Osteoblast (primary cell): ENCODE results near the gene SERINC5. TPM values are rescaled to one million over a fixed set of nuclear protein-coding genes. Genes with fewer than 3 reads are reported as not detected.

Experiments
- DNase-seq: peaks from one replicate; pipeline ENCODE4 v3.0.0; 2011; ENCODE audit warnings: low spot score, mixed read lengths; ENCODE audit not compliant: insufficient read length; ENCODE audit errors: missing footprints
- H2AFZ ChIP-seq: 2 replicates; pipeline ENCODE4 v1.6.0; 2011; ENCODE audit warnings: mild to moderate bottlenecking, low read length
- H3K27ac ChIP-seq: 2 replicates; pipeline ENCODE4 v1.5.1; 2011; ENCODE audit warnings: mild to moderate bottlenecking, low read depth, low read length, moderate library complexity
- H3K27me3 ChIP-seq: 2 replicates; pipeline ENCODE4 v1.6.0; 2012; ENCODE audit warnings: mild to moderate bottlenecking, control low read depth, inconsistent platforms, low read length, moderate library complexity; ENCODE audit not compliant: insufficient read depth
- H3K36me3 ChIP-seq: 2 replicates; pipeline ENCODE4 v1.5.1; 2011; ENCODE audit warnings: mild to moderate bottlenecking, low read length, control low read depth, moderate library complexity; ENCODE audit not compliant: insufficient read depth
- H3K4me1 ChIP-seq: 2 replicates; pipeline ENCODE4 v1.5.1; 2011; ENCODE audit warnings: mild to moderate bottlenecking, low read length, control low read depth, moderate library complexity; ENCODE audit not compliant: insufficient read depth
- H3K4me2 ChIP-seq: 2 replicates; pipeline ENCODE4 v1.6.0; 2011; ENCODE audit warnings: mild to moderate bottlenecking, low read length; ENCODE audit not compliant: insufficient read depth
- H3K4me3 ChIP-seq: fragments of 200-600 bp; sonication (generic); 3 replicates; pipeline ENCODE4 v1.5.1; 2012; ENCODE audit warnings: mild to moderate bottlenecking, low read length, inconsistent platforms; ENCODE audit not compliant: insufficient read depth
- H3K79me2 ChIP-seq: 2 replicates; pipeline ENCODE4 v1.6.0; 2012; ENCODE audit warnings: mild to moderate bottlenecking, low read length, control low read depth, inconsistent platforms; ENCODE audit not compliant: insufficient read depth
- H3K9me3 ChIP-seq: 2 replicates; pipeline ENCODE4 v1.5.1; 2011; ENCODE audit warnings: low read depth, low read length, control low read depth
- H4K20me1 ChIP-seq: 2 replicates; pipeline ENCODE4 v1.6.0; 2012; ENCODE audit warnings: mild to moderate bottlenecking, low read length, control low read depth; ENCODE audit not compliant: insufficient read depth
- total RNA-seq: library from RNA; depleted of rRNA; stranded (reverse); fragments of >200 nt; gene quantifications from 2 replicates; pipeline ENCODE4 v1.2.3, GENCODE V29; 2012
- TF ChIP-seq, protein P1 (sequence below): IDR thresholded peaks from 2 replicates; pipeline ENCODE4 v1.5.1; 2011; ENCODE audit warnings: mild to moderate bottlenecking, low read depth, low read length, moderate library complexity; ENCODE audit errors: extremely low read depth

Gene SERINC5
- total RNA-seq, 1 donor = 96.3 TPM

DNA sequence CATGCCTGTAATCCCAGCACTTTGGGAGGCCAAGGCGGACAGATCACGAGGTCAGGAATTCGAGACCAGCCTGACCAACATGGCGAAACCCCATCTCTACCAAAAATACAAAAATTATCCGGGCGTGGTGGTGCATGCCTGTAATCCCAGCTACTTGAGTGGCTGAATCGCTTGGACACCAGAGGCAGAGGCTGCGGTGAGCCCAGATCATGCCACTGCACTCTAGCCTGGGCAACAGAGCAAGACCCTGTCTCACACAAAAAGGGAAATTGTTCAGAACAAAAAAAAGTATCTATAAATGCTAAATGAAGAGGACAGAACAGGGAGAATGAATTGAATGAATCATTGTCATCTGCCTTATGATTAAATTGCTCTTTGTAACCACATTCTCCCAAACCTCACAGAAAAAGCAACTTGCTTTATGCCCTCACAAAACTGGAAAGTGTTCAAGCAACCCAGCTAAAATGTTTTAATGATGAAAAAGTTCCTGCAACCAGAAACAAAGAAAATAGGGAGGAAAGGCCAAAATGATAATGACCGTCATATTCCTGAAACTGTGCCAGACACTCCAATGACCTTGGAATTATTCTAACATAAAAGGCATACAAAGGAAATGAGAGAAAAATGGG lies 83.7 kb downstream of the SERINC5 start:
- Histone ChIP-seq H2AFZ (no peak overlapping the region), H3K79me2 (no peaks in the 10 kb centered on the region), H3K9me3 (no peaks in the 10 kb centered on the region), H4K20me1 (no peaks in the 10 kb centered on the region), H3K4me1 (peaks cover 15% of the 10 kb centered on the region), H3K27ac (peak overlapping the region; percentile 63), H3K27me3 (no peaks in the 10 kb centered on the region), H3K4me2 (peak overlapping the region; percentile 47), H3K4me3 (no peak overlapping the region), H3K36me3 (peaks cover 16% of the 10 kb centered on the region)
- peak; percentile 76 for DNase-seq
- TF ChIP-seq, protein P1, sequence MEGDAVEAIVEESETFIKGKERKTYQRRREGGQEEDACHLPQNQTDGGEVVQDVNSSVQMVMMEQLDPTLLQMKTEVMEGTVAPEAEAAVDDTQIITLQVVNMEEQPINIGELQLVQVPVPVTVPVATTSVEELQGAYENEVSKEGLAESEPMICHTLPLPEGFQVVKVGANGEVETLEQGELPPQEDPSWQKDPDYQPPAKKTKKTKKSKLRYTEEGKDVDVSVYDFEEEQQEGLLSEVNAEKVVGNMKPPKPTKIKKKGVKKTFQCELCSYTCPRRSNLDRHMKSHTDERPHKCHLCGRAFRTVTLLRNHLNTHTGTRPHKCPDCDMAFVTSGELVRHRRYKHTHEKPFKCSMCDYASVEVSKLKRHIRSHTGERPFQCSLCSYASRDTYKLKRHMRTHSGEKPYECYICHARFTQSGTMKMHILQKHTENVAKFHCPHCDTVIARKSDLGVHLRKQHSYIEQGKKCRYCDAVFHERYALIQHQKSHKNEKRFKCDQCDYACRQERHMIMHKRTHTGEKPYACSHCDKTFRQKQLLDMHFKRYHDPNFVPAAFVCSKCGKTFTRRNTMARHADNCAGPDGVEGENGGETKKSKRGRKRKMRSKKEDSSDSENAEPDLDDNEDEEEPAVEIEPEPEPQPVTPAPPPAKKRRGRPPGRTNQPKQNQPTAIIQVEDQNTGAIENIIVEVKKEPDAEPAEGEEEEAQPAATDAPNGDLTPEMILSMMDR = no peak

DNA sequence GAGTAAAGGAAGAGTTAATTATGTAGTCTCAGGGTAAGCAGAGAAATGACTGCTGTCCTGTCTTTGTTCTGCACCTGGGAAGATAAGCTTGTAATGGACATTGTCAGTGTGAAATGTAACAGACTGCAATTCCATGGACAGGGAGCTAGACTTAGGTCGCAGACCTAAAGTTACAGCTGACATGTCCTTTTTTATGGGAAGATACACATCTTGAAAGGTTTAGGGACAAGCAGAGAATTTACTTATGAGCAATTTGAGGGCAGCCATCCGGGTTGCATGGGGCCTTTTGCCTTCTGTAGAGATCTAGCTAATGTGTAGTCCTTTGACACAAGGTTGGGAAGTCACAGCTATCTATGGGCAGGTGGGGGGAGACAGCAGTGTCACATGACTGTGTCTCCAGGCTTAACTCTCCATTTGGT lies 85.7 kb downstream of the SERINC5 start:
- no peaks in the 10 kb centered on the region for H4K20me1 ChIP-seq
- no peak overlapping the region for H3K4me2 ChIP-seq
- H3K79me2 ChIP-seq = no peaks in the 10 kb centered on the region
- no peak for DNase-seq
- H3K27me3 ChIP-seq = no peaks in the 10 kb centered on the region
- no peaks in the 10 kb centered on the region for H3K9me3 ChIP-seq
- H3K4me1 ChIP-seq = peaks cover 15% of the 10 kb centered on the region
- peaks cover 20% of the 10 kb centered on the region for H3K36me3 ChIP-seq
- TF ChIP-seq, protein P1 = no peak
- H3K27ac ChIP-seq = no peak overlapping the region
- no peak overlapping the region for H2AFZ ChIP-seq
- H3K4me3 ChIP-seq = no peak overlapping the region

- Histone ChIP-seq H3K4me2 (no peak overlapping the region), H3K9me3 (no peaks in the 10 kb centered on the region), H3K4me3 (no peak overlapping the region), H3K79me2 (no peaks in the 10 kb centered on the region), H3K4me1 (peaks cover 15% of the 10 kb centered on the region), H2AFZ (no peak overlapping the region), H4K20me1 (no peaks in the 10 kb centered on the region), H3K36me3 (peaks cover 20% of the 10 kb centered on the region), H3K27ac (no peak overlapping the region), H3K27me3 (no peaks in the 10 kb centered on the region)
- no peak for DNase-seq
- TF ChIP-seq, protein P1 = no peak
Measured at GRCh38 chr5:80168388-80169028, 87.3 kb downstream of the SERINC5 start.

- H3K36me3 ChIP-seq = peaks cover 23% of the 10 kb centered on the region
- no peaks in the 10 kb centered on the region for H3K27me3 ChIP-seq
- no peak overlapping the region for H3K27ac ChIP-seq
- H3K9me3 ChIP-seq = no peaks in the 10 kb centered on the region
- TF ChIP-seq, protein P1 = no peak
- H3K79me2 ChIP-seq = no peaks in the 10 kb centered on the region
- no peak overlapping the region for H2AFZ ChIP-seq
- no peak for DNase-seq
- H3K4me2 ChIP-seq = no peak overlapping the region
- no peak overlapping the region for H3K4me3 ChIP-seq
- no peaks in the 10 kb centered on the region for H4K20me1 ChIP-seq
- H3K4me1 ChIP-seq = no peaks in the 10 kb centered on the region
Measured at GRCh38 chr5:80165452-80165851, 90.4 kb downstream of the SERINC5 start.
